Stimulated activated CD4-positive, alpha-beta T cell treated with anti-CD3 and anti-CD28 coated beads, TNF-alpha, amount 100 ng/mL, for 4 hours (primary cell): Measurements from ENCODE around the gene CCDC181.
"Not testable (repeated sequence)": the region's sequence is repeated elsewhere in the genome, so short reads cannot be mapped to it uniquely, and the experiment has no call there.

Experiments used
- DNase-seq, 3 experiments: peaks; one replicate each; pipeline ENCODE4 v3.0.0-alpha.2; 2020; ENCODE audit warnings: low read depth in 3 of 3

The CCDC181 gene

DNA sequence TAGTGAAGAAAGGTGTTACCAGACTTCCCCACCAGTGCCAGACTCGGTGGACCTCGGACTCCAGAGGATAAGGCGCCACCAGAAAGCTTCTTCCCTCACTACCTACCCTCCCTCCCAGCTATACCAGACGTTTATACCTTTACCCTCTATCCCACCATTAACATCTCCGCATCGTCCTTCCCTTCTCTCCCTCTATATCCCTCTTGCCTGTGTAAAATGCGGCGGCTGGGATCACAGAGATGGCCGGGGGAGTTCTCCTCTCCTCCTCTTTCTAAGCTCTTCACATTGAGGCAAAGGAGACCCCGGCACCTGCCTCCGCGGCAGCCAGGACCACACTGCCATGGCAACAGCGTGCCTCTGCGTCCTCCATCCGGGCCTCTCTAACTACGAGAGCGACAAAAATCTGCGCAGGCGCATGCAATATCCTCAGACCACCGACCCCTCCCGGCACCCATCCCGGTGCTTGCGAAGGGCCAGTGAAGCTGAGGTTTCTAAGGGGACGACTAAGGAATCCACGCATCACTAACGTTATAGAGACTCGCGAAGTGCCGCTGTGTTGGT lies at the start of gene CCDC181:
CCDC181 (minus strand) TSS at position 394 of the 561 bp plus-strand sequence. CDS start 2,547 bp downstream, outside the sequence.
- peak; percentile 4 to 22 (median 8) for DNase-seq

DNA sequence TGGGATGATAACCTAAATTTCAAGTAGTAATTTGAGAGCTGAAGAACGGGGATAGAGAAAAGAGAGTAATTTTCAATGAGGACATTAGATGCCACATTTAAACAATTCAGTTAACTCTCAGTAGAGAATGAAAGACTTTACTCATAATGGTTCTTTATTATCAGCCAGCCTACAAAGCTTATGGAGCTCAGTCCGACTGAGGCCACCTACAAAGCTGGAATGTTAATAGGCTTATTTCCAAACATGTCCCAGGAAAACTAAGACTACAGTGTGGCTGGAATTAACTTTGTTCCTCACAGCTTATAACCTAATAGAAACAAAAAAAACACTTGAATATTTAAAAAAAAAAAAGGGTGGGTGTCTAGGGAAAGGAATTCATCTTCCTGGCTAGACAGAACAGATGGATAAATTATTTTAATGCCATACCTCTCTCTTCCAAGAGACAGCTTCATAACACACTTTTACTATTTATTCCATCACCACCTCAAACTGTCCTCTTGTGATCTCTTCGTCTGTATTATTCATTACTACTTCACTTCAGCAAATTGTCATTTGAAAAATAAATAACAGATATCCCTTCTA lies 48.6 kb upstream of the CCDC181 start:
- no peak for DNase-seq

DNA sequence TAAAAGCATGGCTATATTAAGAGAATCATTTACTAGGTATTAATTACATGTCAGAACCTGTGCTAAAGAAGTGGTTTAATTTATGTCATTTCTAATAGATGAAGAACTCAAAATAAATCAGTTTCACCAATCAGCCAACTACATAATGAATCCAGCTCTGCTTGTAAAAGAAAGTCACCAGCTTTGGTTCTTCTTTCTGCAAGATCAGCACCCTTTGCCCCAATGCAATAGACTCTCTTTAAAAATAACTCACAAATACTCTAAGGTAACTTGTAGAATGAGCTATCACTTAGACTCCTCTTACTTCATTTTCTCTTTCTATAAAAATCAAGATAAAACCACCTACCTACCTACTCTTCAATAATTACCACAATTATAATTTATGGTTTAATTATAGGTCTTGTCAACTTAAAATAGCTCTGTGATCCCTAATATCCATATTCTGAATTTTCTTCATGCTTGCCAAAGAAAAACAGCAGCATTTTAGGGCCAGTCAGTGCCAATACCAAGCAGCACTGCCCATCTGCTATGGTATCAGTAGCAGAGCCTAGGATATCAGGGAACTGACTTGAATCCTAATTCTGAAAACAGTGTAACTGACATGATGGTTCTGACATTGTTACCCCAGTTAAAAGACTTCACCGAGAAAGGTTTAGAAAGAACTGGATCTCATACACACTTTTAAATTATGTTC lies 47.2 kb upstream of the CCDC181 start:
- no peak for DNase-seq

DNA sequence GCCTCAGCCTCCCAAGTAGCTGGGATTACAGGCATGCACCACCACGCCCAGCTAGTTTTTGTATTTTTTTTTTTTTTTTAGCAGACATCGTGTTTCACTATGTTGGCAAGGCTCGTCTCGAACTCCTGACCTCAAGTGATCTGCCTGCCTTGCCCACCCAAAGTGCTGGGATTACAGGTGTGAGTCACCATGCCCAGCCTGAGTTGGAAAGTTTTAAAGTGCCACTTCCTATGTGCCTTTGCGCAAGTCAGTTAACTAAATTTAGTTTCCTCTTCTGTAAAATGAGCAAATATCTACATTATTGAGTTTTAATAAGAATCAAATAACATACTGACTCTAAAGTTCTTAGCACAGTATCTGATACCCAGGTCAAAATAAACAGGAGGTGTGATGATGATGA lies 46.1 kb upstream of the CCDC181 start:
- DNase-seq: no peak

DNA sequence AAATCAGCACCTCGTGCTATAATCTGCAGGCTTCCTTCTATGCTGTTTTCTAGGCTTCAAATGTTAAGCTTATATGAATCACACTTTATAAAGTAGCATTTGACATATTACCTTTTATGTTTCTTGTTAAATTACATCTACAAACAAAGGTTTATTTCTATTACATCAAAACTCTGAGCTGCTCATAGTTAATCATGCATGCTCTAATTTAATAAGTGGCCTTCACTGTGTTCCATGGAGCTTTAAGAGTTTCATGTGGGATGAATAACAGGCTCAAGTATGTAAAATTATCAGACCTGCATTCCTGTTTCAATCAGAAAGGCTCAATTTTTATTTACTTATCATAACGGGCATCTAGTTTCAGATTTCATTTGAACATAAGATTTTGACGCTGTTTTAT lies 45.5 kb upstream of the CCDC181 start:
- no peak for DNase-seq

DNA sequence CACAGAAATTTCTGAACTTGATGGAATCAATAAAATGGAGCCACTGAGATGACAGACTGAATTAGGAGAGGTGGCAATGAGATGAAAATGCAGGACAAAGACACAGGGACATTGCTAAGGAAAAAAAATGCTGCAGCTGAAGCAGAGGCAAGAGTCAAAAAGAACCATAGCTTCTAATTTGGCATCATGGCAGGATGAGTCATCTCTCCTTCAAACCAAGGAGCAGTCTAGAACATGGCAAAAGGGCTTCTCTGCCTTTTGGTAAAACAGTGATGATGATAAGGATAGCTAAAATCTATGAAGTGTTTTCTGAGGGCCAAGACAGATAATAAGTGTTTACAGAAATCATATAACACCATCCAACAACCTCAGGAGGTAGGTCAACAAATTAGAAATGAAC lies 41.7 kb upstream of the CCDC181 start:
- DNase-seq: no peak

DNA sequence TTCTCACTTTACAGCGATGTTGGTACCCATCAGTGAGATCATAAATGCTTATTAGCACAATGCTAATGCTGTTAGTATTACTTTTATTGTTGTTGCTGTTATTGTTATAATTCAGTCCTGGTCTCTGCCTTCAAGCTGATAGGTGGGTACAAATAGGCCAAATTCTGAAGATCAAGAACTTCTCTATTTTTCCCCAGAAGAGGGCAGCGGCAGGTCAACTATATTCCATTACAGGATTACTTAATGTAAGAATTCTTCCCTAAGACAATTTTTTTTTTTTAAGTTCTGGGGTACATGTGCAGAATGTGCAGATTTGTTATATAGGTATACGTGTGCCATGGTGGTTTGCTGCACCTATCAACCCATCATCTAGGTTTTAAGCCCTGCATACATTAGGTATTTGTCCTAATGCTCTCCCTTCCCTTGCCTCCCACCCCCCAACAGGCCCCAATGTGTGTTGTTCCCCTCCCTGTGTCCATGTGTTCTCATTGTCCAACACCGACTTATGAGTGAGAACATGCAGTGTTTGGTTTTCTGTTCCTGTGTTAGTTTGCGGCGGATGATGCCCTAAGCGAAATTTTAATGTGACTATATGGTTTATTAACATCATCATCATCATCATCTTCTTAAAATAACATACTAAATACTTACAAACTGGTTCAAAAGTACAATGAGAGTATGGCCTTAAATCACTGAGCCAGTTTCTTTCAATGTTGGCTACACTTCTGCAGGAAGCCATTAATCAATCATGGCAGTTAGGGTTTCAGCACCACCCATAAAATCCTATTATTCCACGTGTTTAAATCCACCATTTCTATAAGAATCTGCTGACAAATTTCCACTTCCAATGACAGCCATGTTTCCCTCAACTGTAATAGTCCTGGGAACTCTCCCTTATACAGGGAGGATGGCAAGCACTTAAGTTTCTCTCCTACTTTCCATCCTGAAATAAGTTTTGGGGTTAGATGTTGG lies 39.3 kb upstream of the CCDC181 start:
- no peak for DNase-seq

DNA sequence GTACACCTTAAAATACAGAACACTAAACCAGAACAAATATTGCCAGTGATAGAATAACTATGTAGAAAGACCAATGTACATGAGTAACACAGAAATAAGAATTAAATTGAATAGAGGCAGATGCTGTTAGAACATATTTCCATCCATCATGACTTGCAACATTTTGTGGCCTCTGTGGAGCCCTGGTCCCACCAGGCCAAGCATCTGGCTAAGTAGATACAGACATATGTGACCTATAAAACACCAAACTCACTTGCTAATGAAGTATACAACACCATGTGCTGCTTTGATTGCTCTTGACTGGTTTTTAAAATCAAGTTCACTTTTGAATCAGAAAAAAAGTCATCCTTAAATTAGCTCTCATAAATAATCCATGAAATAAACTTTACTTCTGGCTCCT lies 38.0 kb upstream of the CCDC181 start:
- no peak for DNase-seq

DNA sequence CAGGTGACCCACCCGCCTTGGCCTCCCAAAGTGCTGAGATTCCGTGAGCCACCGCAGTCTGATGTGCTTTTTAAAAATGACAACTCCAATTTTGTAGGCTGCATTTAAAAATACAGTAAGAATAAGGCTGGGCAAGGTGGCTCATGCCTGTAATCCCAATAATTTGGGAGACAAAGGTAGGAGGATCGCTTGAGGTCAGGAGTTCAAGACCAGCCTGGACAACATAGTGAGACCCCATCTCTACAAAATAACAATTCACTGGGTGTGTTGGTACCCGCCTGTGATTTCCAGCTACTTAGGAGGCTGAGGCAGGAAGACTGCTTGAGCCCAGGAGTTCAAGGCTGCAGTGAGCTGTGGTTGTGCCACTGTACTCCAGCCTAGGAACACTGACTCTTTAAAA lies 35.1 kb upstream of the CCDC181 start:
- DNase-seq: no peak

DNA sequence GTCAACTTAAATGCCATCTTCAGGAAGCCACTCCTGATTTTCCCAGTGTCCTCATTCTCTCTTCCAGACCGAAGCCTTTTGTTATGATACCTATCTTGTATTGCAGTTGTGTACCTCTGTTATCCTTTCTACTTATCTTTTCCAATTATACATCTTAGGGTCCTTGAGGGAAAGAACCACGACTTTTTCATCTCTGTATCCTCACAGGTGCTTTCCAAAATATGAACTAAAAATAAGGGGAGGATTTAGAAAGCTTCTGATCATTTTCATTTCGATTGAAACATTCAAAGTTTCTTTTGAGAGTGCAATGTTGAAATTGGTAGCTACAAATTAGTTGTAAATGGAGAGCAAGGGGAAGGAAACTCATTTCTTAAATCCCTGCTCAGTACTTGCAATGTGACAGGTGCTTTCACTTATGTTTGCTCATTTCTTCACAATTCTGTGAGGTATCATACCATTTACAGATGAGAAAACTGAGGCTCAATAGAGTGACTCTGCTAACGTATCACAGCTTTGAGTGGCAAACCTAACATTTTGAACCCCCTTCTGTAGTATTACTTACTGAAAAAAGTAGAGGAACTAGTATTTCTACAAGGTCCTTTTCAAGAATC lies 34.2 kb upstream of the CCDC181 start:
- DNase-seq: no peak

DNA sequence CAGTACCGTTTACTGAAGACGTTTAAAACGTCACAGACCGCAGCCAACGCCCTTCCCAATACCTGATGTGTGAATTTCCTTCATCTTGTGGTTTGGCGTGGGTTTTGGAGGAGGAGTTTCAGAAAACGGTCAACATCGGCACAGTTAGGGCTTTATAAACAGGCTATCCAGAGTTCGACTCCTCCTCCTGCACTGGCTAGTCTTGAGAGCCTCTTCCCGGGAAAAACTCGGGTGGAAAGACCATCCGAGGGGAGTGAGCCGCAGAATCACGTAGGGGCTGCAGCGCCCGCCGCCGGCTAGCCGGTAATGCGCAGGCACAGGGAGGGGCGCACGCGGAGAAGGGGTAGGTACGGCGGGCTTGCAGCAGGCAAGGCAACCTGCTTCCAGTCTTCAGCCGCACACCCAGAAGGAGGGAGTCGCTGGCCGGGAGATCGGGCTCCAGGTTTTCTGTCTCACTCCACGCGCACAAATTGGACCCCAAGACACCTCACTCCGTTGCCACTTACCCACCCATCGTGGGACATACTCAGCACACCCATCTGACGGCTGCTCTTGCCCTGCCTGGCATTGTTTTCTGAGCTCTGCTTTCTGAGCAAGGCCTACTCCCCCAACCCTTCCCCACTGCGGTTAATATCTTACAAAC lies 33.0 kb upstream of the CCDC181 start:
- DNase-seq: no peak

DNA sequence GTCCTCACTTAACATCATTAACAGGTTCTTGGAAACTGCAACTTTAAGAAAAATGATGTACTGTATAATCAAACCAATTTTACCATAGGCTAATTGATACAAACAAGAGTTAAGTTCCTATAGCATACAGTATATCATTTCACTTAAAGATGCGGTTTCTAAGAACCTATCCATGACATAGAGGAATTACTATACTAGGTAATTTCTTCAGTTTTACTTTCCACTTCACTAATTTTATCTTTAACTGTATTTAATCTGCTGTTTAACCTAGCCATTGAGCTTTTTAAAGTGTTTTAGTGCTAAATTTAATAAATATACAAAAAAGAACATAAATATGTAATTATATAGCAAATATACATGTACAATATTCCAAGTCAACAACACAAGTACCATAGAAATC lies 30.2 kb upstream of the CCDC181 start:
- no peak for DNase-seq

DNA sequence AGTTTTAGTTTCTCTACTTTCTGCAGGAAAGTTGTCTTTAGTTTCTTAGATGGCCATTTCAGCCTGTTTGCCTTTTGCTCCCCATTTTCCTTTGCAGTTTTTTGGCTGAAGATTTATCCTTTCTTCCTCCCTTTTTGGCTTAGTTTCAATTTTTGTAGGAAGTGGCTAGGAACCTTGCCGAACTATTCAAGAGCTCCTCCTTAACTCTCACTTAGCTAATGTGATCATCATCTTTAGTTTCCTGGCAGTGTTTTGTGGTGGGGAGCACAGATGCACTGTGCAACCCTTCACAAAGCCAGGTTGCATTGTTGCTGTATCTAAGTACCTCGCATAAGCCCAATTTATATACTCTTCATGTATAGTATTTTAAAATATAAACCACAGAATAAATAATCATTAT lies 28.8 kb upstream of the CCDC181 start:
- no peak for DNase-seq

DNA sequence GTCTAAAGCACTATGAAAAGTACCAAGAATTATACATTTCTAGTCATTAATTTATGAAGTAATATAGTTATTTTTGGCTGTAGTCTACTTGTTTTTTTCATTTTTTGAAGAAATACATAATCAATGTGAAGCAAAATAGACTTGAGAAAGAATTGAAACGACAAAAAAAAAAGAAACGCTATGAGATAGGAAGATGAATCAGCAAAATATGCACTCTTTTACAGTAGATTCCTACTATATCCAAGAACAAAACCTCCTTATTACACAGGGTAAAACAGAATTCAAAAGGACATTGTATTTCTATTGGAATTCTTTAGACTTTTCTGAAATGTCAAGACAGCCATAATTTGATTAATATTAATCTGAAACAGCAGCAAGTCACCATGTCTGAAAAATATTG lies 25.6 kb upstream of the CCDC181 start:
- DNase-seq: no peak

DNA sequence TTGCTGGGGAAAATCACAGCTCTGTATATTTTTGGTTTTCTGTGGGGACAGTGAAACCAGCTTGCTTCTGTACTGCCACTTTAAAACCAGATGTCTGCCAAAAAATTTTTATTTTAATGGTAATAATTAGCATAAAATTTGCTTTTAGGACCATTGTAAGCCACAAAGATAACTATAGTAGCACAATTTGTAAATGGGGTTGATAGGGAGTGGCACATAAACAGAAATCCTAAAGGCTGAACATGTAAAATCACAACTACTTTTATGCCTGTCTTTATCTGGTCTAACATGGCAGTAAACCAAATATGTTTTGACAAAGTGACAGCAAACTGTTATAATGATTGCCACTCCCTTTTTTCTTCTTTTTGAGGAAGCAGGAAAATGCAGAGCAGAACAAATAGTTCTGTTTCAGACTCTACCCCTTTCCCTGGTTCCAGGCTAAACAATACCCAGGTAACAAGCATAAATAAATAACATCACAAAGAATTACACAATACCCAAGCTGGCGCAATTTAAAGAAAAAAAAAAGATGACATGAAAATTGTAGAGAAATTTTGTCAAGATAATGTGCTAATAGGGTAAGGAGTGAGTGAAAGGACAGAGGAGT lies 24.0 kb upstream of the CCDC181 start:
- DNase-seq: no peak

DNA sequence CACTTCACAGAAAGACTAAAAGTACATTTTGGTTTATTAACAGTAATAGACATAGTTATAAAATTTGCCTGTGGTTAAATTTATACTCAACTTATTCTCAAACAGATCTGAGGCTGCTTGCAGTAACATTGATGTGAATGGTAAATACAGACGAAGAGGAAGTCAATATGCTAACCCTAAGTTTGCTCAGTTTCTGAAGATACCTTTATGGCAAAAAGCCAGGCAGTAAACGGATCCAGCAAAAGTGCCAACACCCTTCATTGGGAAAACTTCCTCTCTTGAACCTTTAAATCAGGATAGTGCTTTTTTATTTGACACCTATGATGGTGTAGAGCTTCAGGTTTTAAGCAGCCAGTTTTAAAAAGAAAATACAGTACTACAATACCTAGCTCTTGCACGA lies 16.6 kb upstream of the CCDC181 start:
- no peak for DNase-seq

DNA sequence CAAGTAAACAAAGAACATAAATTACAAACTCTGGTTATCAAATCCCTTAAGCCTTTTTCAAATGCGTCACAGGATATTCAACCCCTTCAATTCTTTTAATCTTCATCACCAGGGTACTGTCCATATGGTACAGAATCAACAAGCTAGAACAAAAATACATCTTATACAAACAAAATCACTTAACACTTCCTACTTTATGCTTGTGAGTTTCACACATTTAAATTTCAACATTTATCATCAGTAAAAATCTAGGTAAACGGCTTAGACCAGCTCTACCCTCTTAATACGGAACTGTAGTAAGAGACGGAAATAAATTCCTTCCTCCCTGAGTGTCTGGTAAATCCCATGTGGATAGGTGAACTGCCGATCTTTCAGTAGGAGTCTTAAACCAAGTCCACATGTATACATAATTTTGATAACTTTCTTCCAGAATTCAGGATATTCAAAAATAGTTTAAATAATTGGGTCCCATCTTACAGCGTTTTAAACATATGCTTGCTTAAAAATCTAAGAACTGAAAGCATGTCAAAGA lies 1.0 kb downstream of the CCDC181 start:
- DNase-seq: no peak

DNA sequence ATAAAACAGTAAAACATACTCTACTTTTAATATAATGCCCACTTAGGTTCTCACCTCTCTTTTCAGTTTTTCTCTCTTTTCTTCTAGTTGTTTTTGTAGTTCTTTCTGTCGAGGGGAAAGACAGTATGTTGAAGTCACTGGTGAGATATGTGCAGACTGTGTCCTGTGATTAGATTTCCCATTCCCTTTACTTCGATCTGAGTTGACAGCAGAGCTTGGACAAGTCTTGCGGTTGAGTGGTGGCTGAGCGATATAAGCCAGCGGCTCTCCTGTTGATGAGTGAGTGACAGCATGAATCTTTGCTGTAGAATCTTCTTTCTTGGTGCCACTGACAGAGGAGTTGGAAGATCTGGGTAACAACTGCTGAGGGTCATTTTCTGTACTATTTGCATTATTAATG lies 6.0 kb downstream of the CCDC181 start:
- no peak for DNase-seq

DNA sequence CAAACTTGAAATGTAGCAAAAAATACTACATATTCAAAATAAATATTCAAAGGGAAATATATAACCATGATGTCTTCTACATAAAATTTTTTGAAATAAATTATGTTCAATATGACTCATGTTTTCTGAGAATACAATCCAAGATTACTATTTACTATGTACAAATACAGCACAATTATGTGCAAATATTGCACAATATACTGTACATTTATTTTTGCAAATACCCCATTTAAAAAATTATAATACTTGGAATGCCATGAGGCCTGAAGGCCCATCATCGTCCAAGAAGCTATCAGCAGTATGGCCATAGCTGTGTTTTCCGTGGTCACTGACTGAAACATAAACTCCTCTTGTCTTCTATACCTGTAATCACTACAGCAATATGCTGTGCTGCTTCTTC lies 12.3 kb downstream of the CCDC181 start:
- no peak for DNase-seq

DNA sequence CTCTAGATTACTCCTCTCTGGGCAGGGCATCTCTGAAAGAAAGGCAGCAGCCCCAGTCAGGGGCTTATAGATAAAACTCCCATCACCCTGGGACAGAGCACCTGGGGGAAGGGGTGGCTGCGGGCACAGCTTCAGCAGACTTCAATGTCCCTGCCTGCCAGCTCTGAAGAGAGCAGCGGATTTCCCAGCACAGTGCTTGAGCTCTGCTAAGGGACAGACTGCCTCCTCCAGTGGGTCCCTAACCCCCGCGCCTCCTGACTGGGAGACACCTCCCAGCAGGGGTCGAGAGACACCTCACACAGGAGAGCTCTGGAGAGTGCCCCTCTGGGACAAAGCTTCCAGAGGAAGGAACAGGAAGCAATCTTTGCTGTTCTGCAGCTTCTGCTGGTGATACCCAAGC lies 18.9 kb downstream of the CCDC181 start:
- not testable (repeated sequence) for DNase-seq

DNA sequence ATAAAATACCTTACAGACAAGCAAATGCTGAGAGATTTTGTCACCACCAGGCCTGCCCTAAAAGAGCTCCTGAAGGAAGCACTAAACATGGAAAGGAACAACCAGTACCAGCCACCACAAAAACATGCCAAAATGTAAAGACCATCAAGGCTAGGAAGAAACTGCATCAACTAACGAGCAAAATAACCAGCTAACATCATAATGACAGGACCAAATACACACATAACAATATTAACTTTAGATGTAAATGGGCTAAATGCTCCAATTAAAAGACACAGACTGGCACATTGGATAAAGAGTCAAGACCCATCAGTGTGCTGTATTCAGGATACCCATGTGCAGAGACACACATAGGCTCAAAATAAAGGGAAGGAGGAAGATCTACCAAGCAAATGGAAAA lies 24.7 kb downstream of the CCDC181 start:
- DNase-seq: not testable (repeated sequence)
